SK-N-SH (cell line): ENCODE measurements around the gene GCLC. TPM values are rescaled to one million over a fixed set of nuclear protein-coding genes. Genes with fewer than 3 reads are reported as not detected.

Source experiments
- CTCF ChIA-PET: fragments of 300-600, 350-600 bp; formaldehyde crosslinking; extraction: SDS; loops from one replicate; lab custom pipeline; 2021; lab: Yijun Ruan, JAX
- POLR2A ChIA-PET: fragments of 350-600 bp; sonication (Branson Sonifier 250); formaldehyde crosslinking; extraction: SDS; loops from one replicate; lab custom pipeline; 2020; ENCODE audit warnings: antibody characterized with exemption, inconsistent platforms; lab: Yijun Ruan, JAX
- DNase-seq: peaks from one replicate; pipeline ENCODE4 v3.0.0; 2012
- H2AFZ ChIP-seq: fragments of 200-600 bp; sonication (generic); 2 replicates; pipeline ENCODE4 v1.8.1; 2016; ENCODE audit warnings: antibody characterized with exemption, mild to moderate bottlenecking, low read depth
- H3F3A ChIP-seq: fragments of 200-600 bp; sonication (generic); replicated peaks from 2 replicates; pipeline ENCODE3; 2016; ENCODE audit warnings: antibody characterized with exemption, mild to moderate bottlenecking; ENCODE audit not compliant: insufficient read depth
- H3K27ac ChIP-seq, 2 experiments: fragments of 200-500 bp in 1 of 2; fragments of 200-600 bp in 1 of 2; sonication (Bioruptor generic) in 1 of 2; sonication (generic), shearing (Covaris generic) in 1 of 2; 2 replicates each; pipeline versions ENCODE4 v1.5.1 to v1.6.1; 2014 to 2016; ENCODE audit warnings: low read depth in 2 of 2, inconsistent platforms in 1 of 2, low read length in 1 of 2, mild to moderate bottlenecking in 1 of 2, mixed read lengths in 1 of 2
- H3K27me3 ChIP-seq: fragments of 200-600 bp; sonication (generic), shearing (Covaris generic); 2 replicates; pipeline ENCODE4 v1.6.1; 2016; ENCODE audit warnings: mixed run types; ENCODE audit not compliant: insufficient read depth
- H3K36me3 ChIP-seq, 2 experiments: fragments of 200-500 bp in 1 of 2; fragments of 200-600 bp in 1 of 2; sonication (Bioruptor generic) in 1 of 2; sonication (generic) in 1 of 2; replicated peaks in 1 of 2; 2 replicates each; pipeline versions ENCODE3 to v1.5.1; 2014 to 2016; ENCODE audit warnings: low read length in 1 of 2, mild to moderate bottlenecking in 1 of 2; ENCODE audit not compliant: insufficient read depth in 2 of 2, control insufficient read depth in 1 of 2
- H3K4me1 ChIP-seq, 2 experiments: fragments of 200-500 bp in 1 of 2; fragments of 200-600 bp in 1 of 2; sonication (Bioruptor generic) in 1 of 2; sonication (generic), shearing (Covaris generic) in 1 of 2; 2 replicates each; pipeline versions ENCODE4 v1.5.1 to v1.6.1; 2014 to 2016; ENCODE audit warnings: low read depth in 1 of 2, low read length in 1 of 2, mixed run types in 1 of 2; ENCODE audit not compliant: insufficient read depth in 2 of 2, control insufficient read depth in 1 of 2
- H3K4me2 ChIP-seq: fragments of 200-600 bp; sonication (generic), shearing (Covaris generic); 2 replicates; pipeline ENCODE4 v1.6.1; 2017; ENCODE audit warnings: mixed run types
- H3K4me3 ChIP-seq, 2 experiments: fragments of 200-500 bp in 1 of 2; fragments of 200-600 bp in 1 of 2; sonication (Bioruptor generic) in 1 of 2; sonication (generic), shearing (Covaris generic) in 1 of 2; 2 replicates each; pipeline versions ENCODE4 v1.5.1 to v1.8.1; 2014 to 2016; ENCODE audit warnings: low read depth in 2 of 2, inconsistent platforms in 1 of 2, low read length in 1 of 2, mild to moderate bottlenecking in 1 of 2, mixed read lengths in 1 of 2, moderate library complexity in 1 of 2
- H3K79me2 ChIP-seq: fragments of 200-600 bp; sonication (generic); 2 replicates; pipeline ENCODE4 v1.8.1; 2017; ENCODE audit warnings: mild to moderate bottlenecking; ENCODE audit not compliant: insufficient read depth
- H3K9ac ChIP-seq: fragments of 200-600 bp; sonication (generic); 2 replicates; pipeline ENCODE4 v1.6.1; 2017; ENCODE audit warnings: mixed run types
- H3K9me2 ChIP-seq: fragments of 200-600 bp; sonication (generic); 2 replicates; pipeline ENCODE4 v1.6.1; 2017; ENCODE audit warnings: mixed run types
- H3K9me3 ChIP-seq: fragments of 200-600 bp; sonication (generic); 2 replicates; pipeline ENCODE4 v1.6.1; 2017; ENCODE audit warnings: mixed run types, mild to moderate bottlenecking, moderate library complexity
- H4K20me1 ChIP-seq: fragments of 200-600 bp; sonication (generic); 2 replicates; pipeline ENCODE4 v1.6.1; 2017; ENCODE audit warnings: mild to moderate bottlenecking, mixed run types; ENCODE audit not compliant: insufficient read depth
- CTCF ChIP-seq: fragments of 200-600 bp; sonication (generic); IDR thresholded peaks from 2 replicates; pipeline ENCODE4 v1.6.1; 2017; ENCODE audit warnings: antibody characterized with exemption, mild to moderate bottlenecking, moderate library complexity
- ELF1 ChIP-seq: IDR thresholded peaks from 2 replicates; pipeline ENCODE4 v1.4.0; 2012
- EP300 ChIP-seq, 2 experiments: IDR thresholded peaks; 2 replicates each; pipeline versions ENCODE4 v1.4.0 to v1.6.1; 2012; ENCODE audit warnings: borderline replicate concordance in 1 of 2, low read depth in 1 of 2, low read length in 1 of 2
- FOSL2 ChIP-seq: IDR thresholded peaks from 2 replicates; pipeline ENCODE4 v1.4.0; 2012; ENCODE audit warnings: low read depth, mild to moderate bottlenecking, moderate library complexity, borderline replicate concordance
- GABPA ChIP-seq: IDR thresholded peaks from 2 replicates; pipeline ENCODE4 v1.4.0; 2012; ENCODE audit warnings: low read depth, mild to moderate bottlenecking
- IRF3 ChIP-seq: fragments of 150-350 bp; IDR thresholded peaks from 2 replicates; pipeline ENCODE4 v1.6.1; 2016; ENCODE audit warnings: mild to moderate bottlenecking, low read depth, low read length
- JUND ChIP-seq: IDR thresholded peaks from 2 replicates; pipeline ENCODE4 v1.4.0; 2012
- MAX ChIP-seq: IDR thresholded peaks from 2 replicates; pipeline ENCODE4 v1.4.0; 2012; ENCODE audit warnings: low read depth
- MXI1 ChIP-seq: IDR thresholded peaks from 2 replicates; pipeline ENCODE4 v1.6.1; 2012; ENCODE audit warnings: mild to moderate bottlenecking, low read depth, low read length, improper control_type of control experiment
- PBX3 ChIP-seq: IDR thresholded peaks from 2 replicates; pipeline ENCODE4; 2012
- RCOR1 ChIP-seq: fragments of 150-350 bp; IDR thresholded peaks from 2 replicates; pipeline ENCODE4 v1.6.1; 2017; ENCODE audit warnings: antibody characterized with exemption, low read length
- REST ChIP-seq: IDR thresholded peaks from 2 replicates; pipeline ENCODE4 v1.6.1; 2012; ENCODE audit warnings: mild to moderate bottlenecking, low read depth, low read length, moderate library complexity
- SIN3A ChIP-seq: IDR thresholded peaks from 2 replicates; pipeline ENCODE4 v1.6.1; 2012; ENCODE audit warnings: low read depth, mild to moderate bottlenecking, low read length, moderate library complexity, borderline replicate concordance
- TEAD4 ChIP-seq: IDR thresholded peaks from 2 replicates; pipeline ENCODE4 v1.4.0; 2012; ENCODE audit warnings: mild to moderate bottlenecking, borderline replicate concordance; ENCODE audit not compliant: insufficient read depth
- USF1 ChIP-seq: IDR thresholded peaks from 2 replicates; pipeline ENCODE4 v1.4.0; 2012; ENCODE audit warnings: low read depth, borderline replicate concordance
- USF2 ChIP-seq: fragments of 150-350 bp; IDR thresholded peaks from 2 replicates; pipeline ENCODE4 v1.6.1; 2017; ENCODE audit warnings: antibody characterized with exemption, low read length, low read depth, borderline replicate concordance
- YY1 ChIP-seq: IDR thresholded peaks from 2 replicates; pipeline ENCODE4 v1.4.0; 2012; ENCODE audit warnings: low read depth, mild to moderate bottlenecking
- ZBTB33 ChIP-seq: IDR thresholded peaks from 2 replicates; pipeline ENCODE4 v1.4.0; 2012; ENCODE audit warnings: low read depth, borderline replicate concordance
- WGBS: methylation state at CpG from one replicate; pipeline ENCODE4 v1.1.6; 2017; ENCODE audit warnings: low lambda C conversion rate; 5-methylcytosine and 5-hydroxymethylcytosine counted together
- polyA plus RNA-seq, 3 experiments: library from polyadenylated mRNA; depleted of rRNA; stranded (reverse); fragments of >200 nt; gene quantifications; 2 replicates each; pipeline ENCODE4 v1.2.3, GENCODE V29; 2012

The GCLC gene
- polyA plus RNA-seq, 1 of the 3 experiments (the other 2 are of a cell fraction), result 7.5 TPM

GRCh38 chr6:53461041-53461656 is 83.8 kb downstream of the GCLC start:
- H3K9ac ChIP-seq, result no peak overlapping the region
- POLR2A ChIA-PET, result interaction anchor here (0.6 kb wide), 1 partner anchor 9 kb away, joined by 3 read pairs; no protein-coding TSS in a partner anchor
- H3K4me3 ChIP-seq, result no peak overlapping the region
- H2AFZ ChIP-seq, result no peak overlapping the region
- no peaks in the 10 kb centered on the region for H4K20me1 ChIP-seq
- H3K36me3 ChIP-seq, result no peaks in the 10 kb centered on the region
- no peak for DNase-seq
- no peaks in the 10 kb centered on the region; the same call in 1 of the 2 replicates for H3K27me3 ChIP-seq
- no peaks in the 10 kb centered on the region for H3K9me2 ChIP-seq
- CTCF ChIA-PET, result interaction anchor here (0.8 to 1.6 kb wide), 4 partner anchors 16 to 258 kb away, joined by 3 to 5 read pairs (median 3); no protein-coding TSS in a partner anchor
- WGBS, result 55% methylated on average over 1 of the region's 1 CpG
- no peak overlapping the region for H3K4me2 ChIP-seq
- no peaks in the 10 kb centered on the region for H3K9me3 ChIP-seq
- TF ChIP-seq ELF1, result no peak
- TF ChIP-seq PBX3, result no peak
- no peak for TF ChIP-seq USF1
- TF ChIP-seq REST, result no peak
- no peak for TF ChIP-seq YY1
- TF ChIP-seq TEAD4, result no peak
- TF ChIP-seq MXI1, result no peak
- TF ChIP-seq RCOR1, result no peak
- TF ChIP-seq IRF3, result no peak
- no peak for TF ChIP-seq GABPA
- no peak for TF ChIP-seq FOSL2
- TF ChIP-seq MAX, result no peak
- no peak for TF ChIP-seq CTCF
- TF ChIP-seq ZBTB33, result no peak
- TF ChIP-seq JUND, result no peak
- no peak for TF ChIP-seq EP300 (IDR thresholded peaks at IDR 0.05; ENCODE audit: borderline replicate concordance in 1 of 2, low read depth in 1 of 2, low read length in 1 of 2)
- no peak for TF ChIP-seq SIN3A
- no peak for TF ChIP-seq USF2
- no peak overlapping the region for H3K27ac ChIP-seq
- H3K4me1 ChIP-seq, result peaks cover 0 to 2% of the 10 kb centered on the region in 2 experiments; a peak in 1 of 4 replicates
- no peaks in the 10 kb centered on the region for H3K79me2 ChIP-seq
- H3F3A ChIP-seq, result no peaks in the 10 kb centered on the region
